Dermis microvascular lymphatic vessel endothelial cell (primary cell): ENCODE measurements around the gene UNC45B. TPM values are rescaled to one million over a fixed set of nuclear protein-coding genes. Genes with fewer than 3 reads are reported as not detected.
"Not testable (repeated sequence)": the region's sequence is repeated elsewhere in the genome, so short reads cannot be mapped to it uniquely, and the experiment has no call there.

Experiments used
- DNase-seq, 2 donors: peaks; one replicate each; pipeline versions ENCODE4 v3.0.0 to v3.0.0-alpha.2; 2010; ENCODE audit warnings: low read depth in 2 of 2
- total RNA-seq: library from RNA; depleted of rRNA; stranded (reverse); fragments of >200 nt; gene quantifications from 2 replicates; pipeline ENCODE4 v1.2.1, GENCODE V29; 2014

UNC45B gene
- total RNA-seq, 1 donor from 2014 or later: under 0.01 TPM

- no peak for DNase-seq
Measured at GRCh38 chr17:35214192-35214591, 66.6 kb downstream of the UNC45B start.

GRCh38 chr17:35214631-35215273 is 67.1 kb downstream of the UNC45B start:
- peak in 1 of 2 donors; percentile 21 for DNase-seq

GRCh38 chr17:35217107-35217506 is 69.5 kb downstream of the UNC45B start:
- no peak for DNase-seq

- no peak for DNase-seq
Measured at GRCh38 chr17:35218915-35219314, 71.3 kb downstream of the UNC45B start.

- no peak for DNase-seq
Measured at GRCh38 chr17:35222452-35222851, 74.8 kb downstream of the UNC45B start.

- DNase-seq: no peak
Measured at GRCh38 chr17:35224436-35224835, 76.8 kb downstream of the UNC45B start.

GRCh38 chr17:35227546-35227945 is 79.9 kb downstream of the UNC45B start:
- DNase-seq: no peak

GRCh38 chr17:35229638-35230037 is 82.0 kb downstream of the UNC45B start:
- no peak for DNase-seq

- not testable (repeated sequence) for DNase-seq
Measured at GRCh38 chr17:35234315-35234714, 86.7 kb downstream of the UNC45B start.

- DNase-seq: no peak
Measured at GRCh38 chr17:35235289-35235688, 87.7 kb downstream of the UNC45B start.

- no peak for DNase-seq
Measured at GRCh38 chr17:35235917-35236316, 88.3 kb downstream of the UNC45B start.

- no peak for DNase-seq
Measured at GRCh38 chr17:35236821-35237220, 89.2 kb downstream of the UNC45B start.

GRCh38 chr17:35238821-35239220 is 91.2 kb downstream of the UNC45B start:
- DNase-seq: no peak

Other genes with a start within 250 kb of the UNC45B start
- gene CCT6B, start 186.4 kb upstream of the UNC45B start, total RNA-seq: 0.39 and 0.63 TPM in 2 replicates
- 8.0 and 8.3 TPM in 2 replicates for gene ZNF830, start 186.3 kb upstream of the UNC45B start, total RNA-seq
- gene LIG3, start 167.3 kb upstream of the UNC45B start, total RNA-seq: 14.4 and 24.3 TPM in 2 replicates
- 6.0 and 7.3 TPM in 2 replicates for gene RFFL, start 84.1 kb upstream of the UNC45B start, total RNA-seq
- 7.7 and 22.0 TPM in 2 replicates for gene RAD51D, start 28.0 kb upstream of the UNC45B start, total RNA-seq
- under 0.01 TPM in 1 of 2 replicates, not detected in the other for gene FNDC8, start 26.2 kb upstream of the UNC45B start, total RNA-seq
- gene NLE1, start 5.5 kb upstream of the UNC45B start, total RNA-seq: 15.0 and 17.4 TPM in 2 replicates
- gene SLC35G3, start 46.6 kb downstream of the UNC45B start, total RNA-seq: not detected in 2 replicates
- 21.2 and 35.9 TPM in 2 replicates for gene SLFN5, start 95.3 kb downstream of the UNC45B start, total RNA-seq
- gene SLFN11, start 225.8 kb downstream of the UNC45B start, total RNA-seq: 54.1 and 55.7 TPM in 2 replicates